Nephron (organoid): Measurements from ENCODE around the gene CGNL1.

Experiments
- H3K27ac Mint-ChIP-seq, 3 experiments: 2 replicates each; pipeline ENCODE4 v1.8.0; 2020; ENCODE audit warnings: mixed read lengths in 3 of 3, mild to moderate bottlenecking in 2 of 3, moderate library complexity in 1 of 3
- H3K27me3 Mint-ChIP-seq: 2 replicates; pipeline ENCODE4 v1.8.0; 2021; ENCODE audit warnings: low read depth, mild to moderate bottlenecking, moderate library complexity, mixed read lengths
- H3K36me3 Mint-ChIP-seq: 2 replicates; pipeline ENCODE4 v1.8.0; 2020; ENCODE audit warnings: low read depth, mixed read lengths
- H3K4me1 Mint-ChIP-seq: 2 replicates; pipeline ENCODE4 v1.8.0; 2020; ENCODE audit warnings: mixed read lengths
- H3K4me3 Mint-ChIP-seq, 3 experiments: 2 replicates each; pipeline ENCODE4 v1.8.0; 2020; ENCODE audit warnings: mild to moderate bottlenecking in 3 of 3, mixed read lengths in 3 of 3, moderate library complexity in 2 of 3
- H3K9me3 Mint-ChIP-seq: 2 replicates; pipeline ENCODE4 v1.8.0; 2020; ENCODE audit warnings: mixed read lengths
- CTCF ChIP-seq, 3 experiments: fragments of 200-600 bp; sonication (generic); IDR thresholded peaks; one replicate each; pipeline ENCODE4 v1.5.0; 2021; ENCODE audit warnings: antibody characterized with exemption in 3 of 3; ENCODE audit not compliant: unreplicated experiment in 3 of 3

CGNL1 gene

DNA sequence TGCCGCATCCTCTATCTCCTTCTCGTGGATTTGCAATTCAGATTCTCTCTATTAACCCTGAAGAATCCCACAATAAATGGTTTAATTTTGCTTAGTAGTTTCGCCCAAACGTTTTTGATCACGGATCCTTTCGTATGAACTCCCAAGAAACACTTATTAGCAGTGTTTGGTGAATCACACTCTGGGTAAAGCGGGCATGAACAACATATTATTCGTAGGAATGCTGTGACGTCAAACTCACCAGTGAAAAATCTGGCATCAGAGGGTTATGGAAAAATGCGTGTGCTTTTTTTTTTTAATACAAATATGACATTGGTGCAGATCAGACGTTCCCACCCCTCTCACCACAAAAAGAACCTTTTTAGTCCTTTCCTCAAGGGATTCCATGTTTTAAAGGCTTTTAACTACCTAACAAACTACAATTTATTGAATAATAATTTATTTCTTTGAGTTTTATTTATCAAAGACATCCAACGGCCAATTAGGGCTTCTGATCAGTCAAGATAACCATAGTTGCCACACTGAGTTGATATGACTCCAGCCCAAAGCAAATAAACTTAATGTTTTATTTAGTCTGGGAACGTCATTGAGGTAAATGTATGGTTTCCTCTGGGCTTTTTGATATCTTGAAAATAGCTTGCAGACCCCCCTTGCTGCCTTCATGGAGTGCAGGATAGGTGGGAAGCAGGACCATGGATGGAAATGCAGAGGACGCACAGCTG, 45.5 kb upstream of the CGNL1 start:
- H3K27me3 Mint-ChIP-seq = peaks cover 30% of the 10 kb centered on the region
- no peak for TF ChIP-seq CTCF (IDR thresholded peaks at IDR 0.05; ENCODE audit: unreplicated experiment in 3 of 3)
- H3K4me1 Mint-ChIP-seq = peaks cover 41% of the 10 kb centered on the region
- no peaks in the 10 kb centered on the region for H3K36me3 Mint-ChIP-seq
- H3K9me3 Mint-ChIP-seq = no peaks in the 10 kb centered on the region
- H3K27ac Mint-ChIP-seq = no peak overlapping the region
- H3K4me3 Mint-ChIP-seq = no peak overlapping the region

- no peak for TF ChIP-seq CTCF (IDR thresholded peaks at IDR 0.05; ENCODE audit: unreplicated experiment in 3 of 3)
- H3K4me1 Mint-ChIP-seq = peaks cover 34% of the 10 kb centered on the region
- H3K27me3 Mint-ChIP-seq = peaks cover 37% of the 10 kb centered on the region
- no peaks in the 10 kb centered on the region for H3K36me3 Mint-ChIP-seq
- no peaks in the 10 kb centered on the region for H3K9me3 Mint-ChIP-seq
- H3K27ac Mint-ChIP-seq = peak overlapping the region in 1 of 3 experiments; percentile 20
- H3K4me3 Mint-ChIP-seq = no peak overlapping the region
Observed at GRCh38 chr15:57332326-57332725, 44.0 kb upstream of the CGNL1 start.

GRCh38 chr15:57333487-57333886, 42.8 kb upstream of the CGNL1 start:
- H3K4me1 Mint-ChIP-seq = peaks cover 32% of the 10 kb centered on the region
- H3K9me3 Mint-ChIP-seq = no peaks in the 10 kb centered on the region
- peaks cover 40% of the 10 kb centered on the region for H3K27me3 Mint-ChIP-seq
- H3K4me3 Mint-ChIP-seq = no peak overlapping the region
- no peaks in the 10 kb centered on the region for H3K36me3 Mint-ChIP-seq
- no peak for TF ChIP-seq CTCF (IDR thresholded peaks at IDR 0.05; ENCODE audit: unreplicated experiment in 3 of 3)
- H3K27ac Mint-ChIP-seq = no peak overlapping the region

DNA sequence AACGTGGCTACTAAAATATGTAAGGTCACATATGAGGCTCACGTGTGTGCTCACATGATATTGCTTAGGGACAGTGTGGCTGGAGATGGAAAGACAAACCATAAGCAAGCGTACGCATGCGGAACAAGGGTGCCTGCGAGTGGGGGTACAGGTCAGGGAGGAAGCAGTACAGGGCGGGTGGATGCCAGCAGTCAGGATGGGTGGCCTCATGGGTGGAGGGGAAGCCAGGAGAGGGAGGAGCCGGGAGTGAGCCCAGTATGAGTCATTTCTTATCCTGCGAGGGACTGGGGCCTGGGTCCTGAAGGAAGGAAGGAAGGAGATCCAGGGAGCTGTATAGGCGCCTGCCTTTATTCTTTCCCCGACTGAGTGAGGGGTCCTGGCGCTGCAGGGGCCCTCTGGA, 42.0 kb upstream of the CGNL1 start:
- H3K36me3 Mint-ChIP-seq = no peaks in the 10 kb centered on the region
- no peak overlapping the region for H3K4me3 Mint-ChIP-seq
- no peak for TF ChIP-seq CTCF (IDR thresholded peaks at IDR 0.05; ENCODE audit: unreplicated experiment in 3 of 3)
- H3K4me1 Mint-ChIP-seq = peaks cover 27% of the 10 kb centered on the region
- no peak overlapping the region for H3K27ac Mint-ChIP-seq
- H3K9me3 Mint-ChIP-seq = no peaks in the 10 kb centered on the region
- H3K27me3 Mint-ChIP-seq = peaks cover 42% of the 10 kb centered on the region

- H3K9me3 Mint-ChIP-seq = no peaks in the 10 kb centered on the region
- peaks cover 36% of the 10 kb centered on the region for H3K27me3 Mint-ChIP-seq
- TF ChIP-seq CTCF (IDR thresholded peaks at IDR 0.05; ENCODE audit: unreplicated experiment in 3 of 3) = no peak
- no peaks in the 10 kb centered on the region for H3K36me3 Mint-ChIP-seq
- H3K27ac Mint-ChIP-seq = peak overlapping the region in 1 of 3 experiments; percentile 19
- peaks cover 20% of the 10 kb centered on the region for H3K4me1 Mint-ChIP-seq
- no peak overlapping the region for H3K4me3 Mint-ChIP-seq
Observed at GRCh38 chr15:57335293-57335715, 41.0 kb upstream of the CGNL1 start.

DNA sequence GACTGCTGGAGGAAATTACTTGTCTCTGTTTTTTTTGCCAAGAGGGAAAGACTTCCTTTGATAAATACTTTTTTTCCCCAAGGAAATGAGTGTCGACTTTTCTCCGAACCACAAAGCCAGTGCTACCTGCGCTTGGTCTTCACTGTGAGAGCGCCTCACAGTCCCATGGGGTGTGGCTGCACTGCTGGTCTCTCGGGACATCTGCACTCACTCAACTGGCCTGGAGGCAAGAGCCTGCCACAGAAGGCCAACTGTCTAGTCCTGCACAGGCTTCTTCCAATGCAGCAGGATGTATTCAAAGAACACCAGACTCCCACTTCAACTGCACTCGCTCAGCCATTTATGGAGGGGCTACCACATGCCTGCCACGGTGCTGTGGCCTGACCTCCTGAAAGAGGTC, 40.6 kb upstream of the CGNL1 start:
- H3K9me3 Mint-ChIP-seq = no peaks in the 10 kb centered on the region
- H3K4me1 Mint-ChIP-seq = peaks cover 18% of the 10 kb centered on the region
- no peaks in the 10 kb centered on the region for H3K36me3 Mint-ChIP-seq
- H3K4me3 Mint-ChIP-seq = no peak overlapping the region
- H3K27me3 Mint-ChIP-seq = peaks cover 37% of the 10 kb centered on the region
- TF ChIP-seq CTCF (IDR thresholded peaks at IDR 0.05; ENCODE audit: unreplicated experiment in 3 of 3) = no peak
- H3K27ac Mint-ChIP-seq = peak overlapping the region in 1 of 3 experiments; percentile 19
